NCI-H82 treated with DMSO at 0.1 percent for 48 hours (cell line): ENCODE measurements around the gene SLC25A34.
"Not testable (repeated sequence)": the region's sequence is repeated elsewhere in the genome, so short reads cannot be mapped to it uniquely, and the experiment has no call there.

Experiments
- DNase-seq: peaks from one replicate; lab custom pipeline; 2025; ENCODE audit not compliant: unreplicated experiment; lab: John Stamatoyannopoulos, UW

SLC25A34 gene

DNA sequence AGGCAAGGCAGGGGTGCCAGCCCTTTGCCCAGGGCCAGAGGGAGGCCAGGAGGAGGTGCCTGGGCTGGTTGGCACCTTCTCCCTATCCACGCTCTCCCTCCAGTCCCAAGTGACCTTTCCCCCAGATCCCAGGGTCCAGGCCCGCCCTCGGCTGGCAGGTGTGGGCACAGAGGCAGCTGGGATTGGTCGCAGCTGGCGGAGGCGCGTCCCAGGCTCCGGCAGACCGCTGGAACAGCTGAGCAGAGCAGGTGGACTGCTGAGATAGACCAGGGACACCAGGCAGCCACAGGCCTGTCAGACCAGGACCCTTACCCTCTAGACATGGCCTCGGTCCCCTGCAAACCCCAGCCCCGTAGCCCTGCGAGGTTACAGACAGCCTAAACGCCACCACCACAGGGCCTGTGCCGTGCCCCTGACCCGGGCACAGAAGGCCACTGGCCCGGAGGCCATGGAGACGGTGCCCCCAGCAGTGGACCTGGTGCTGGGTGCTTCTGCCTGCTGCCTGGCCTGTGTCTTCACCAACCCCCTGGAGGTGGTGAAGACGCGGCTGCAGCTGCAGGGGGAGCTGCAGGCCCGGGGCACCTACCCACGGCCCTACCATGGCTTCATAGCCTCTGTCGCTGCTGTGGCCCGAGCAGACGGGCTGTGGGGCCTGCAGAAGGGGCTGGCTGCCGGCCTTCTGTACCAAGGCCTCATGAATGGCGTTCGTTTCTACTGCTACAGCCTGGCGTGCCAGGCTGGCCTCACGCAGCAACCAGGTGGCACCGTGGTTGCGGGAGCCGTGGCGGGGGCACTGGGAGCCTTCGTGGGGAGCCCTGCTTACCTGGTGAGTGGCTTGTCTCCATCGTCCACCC, at the start of gene SLC25A34:
TSS of gene SLC25A34 (plus strand) at position 221 of the 854 bp plus-strand sequence. CDS start at position 449, 228 bp downstream.
- no peak for DNase-seq

DNA sequence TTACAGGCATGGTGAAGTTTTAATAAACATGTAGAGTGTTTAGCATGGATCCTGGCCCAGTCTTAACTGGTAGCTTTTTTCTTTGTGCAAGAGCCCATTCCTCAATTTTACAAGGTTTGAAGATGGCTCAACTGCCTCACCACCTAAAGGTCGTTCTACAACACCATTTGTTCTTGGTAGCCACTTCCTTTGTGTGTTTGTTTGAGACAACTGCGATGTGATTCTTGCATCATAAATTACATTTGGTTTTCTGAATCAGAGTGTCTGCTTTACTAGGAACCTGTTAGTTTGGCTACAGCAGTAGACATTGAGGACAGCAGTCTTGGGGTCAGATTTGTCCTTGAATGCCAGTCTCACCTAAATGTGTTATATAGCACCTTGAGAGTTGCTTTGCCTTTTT, 48.6 kb upstream of the SLC25A34 start:
- no peak for DNase-seq

- DNase-seq, result no peak
Observed at GRCh38 chr1:15690317-15690716, 45.7 kb upstream of the SLC25A34 start.

DNA sequence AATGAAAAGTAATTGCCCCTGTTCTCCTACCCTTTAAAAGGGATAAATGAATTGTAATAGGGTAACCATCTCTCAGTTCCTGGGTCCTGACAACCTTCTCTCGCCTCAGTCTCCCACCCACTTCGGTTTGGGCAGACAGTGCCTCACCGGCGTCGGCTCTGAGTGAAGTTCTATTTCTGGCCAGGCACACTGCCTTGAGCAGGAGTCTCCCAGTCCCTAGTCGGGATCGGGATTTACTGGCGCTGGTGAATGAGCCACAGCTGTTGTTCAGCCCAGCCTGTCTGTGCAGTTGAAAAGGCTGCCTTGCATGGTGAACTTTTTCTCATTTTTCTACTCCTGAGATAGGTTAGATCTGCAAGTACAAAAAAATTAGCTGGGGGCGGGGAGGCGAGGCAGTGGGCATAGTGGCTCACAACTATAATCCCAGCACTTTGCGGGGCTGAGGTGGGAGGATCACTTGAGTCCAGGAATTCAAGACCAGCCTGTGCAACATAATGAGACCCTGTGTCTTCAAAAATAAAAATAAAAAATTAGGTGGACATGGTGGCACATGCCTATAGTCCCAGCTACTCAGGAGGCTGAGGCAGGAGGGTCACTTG, 44.5 kb upstream of the SLC25A34 start:
- no peak for DNase-seq

- DNase-seq, result no peak
Observed at GRCh38 chr1:15692121-15692682, 43.9 kb upstream of the SLC25A34 start.

- DNase-seq, result no peak
Observed at GRCh38 chr1:15693371-15693770, 42.7 kb upstream of the SLC25A34 start.

DNA sequence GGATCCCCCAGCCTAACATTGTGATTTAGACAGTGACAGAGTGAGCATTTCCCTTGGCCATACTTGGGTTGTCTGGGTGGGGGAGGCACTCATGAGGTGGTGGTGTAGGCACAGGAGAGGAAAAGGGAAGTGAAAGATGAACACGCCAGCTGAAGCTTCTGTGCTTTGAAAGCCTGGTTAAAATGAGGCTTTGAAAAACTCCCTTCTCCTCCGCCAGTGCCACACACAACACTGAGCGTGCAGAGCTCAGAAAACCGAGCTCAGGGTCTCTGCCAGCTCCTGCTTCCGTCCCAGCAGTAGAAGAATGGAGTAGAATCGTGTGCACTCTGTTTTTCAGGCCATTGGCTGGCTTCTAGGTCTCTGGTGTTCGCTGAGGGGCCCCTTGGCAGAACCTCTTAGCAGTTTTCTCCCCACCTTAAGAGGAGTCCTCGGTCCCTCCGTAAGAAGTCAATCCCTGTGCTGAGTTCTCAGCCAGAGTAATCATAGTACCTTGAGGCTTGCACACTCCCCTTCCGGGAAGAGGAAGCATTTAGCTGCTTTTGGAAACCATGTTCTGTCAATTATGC, 39.0 kb upstream of the SLC25A34 start:
- DNase-seq, result no peak

GRCh38 chr1:15698201-15698600, 37.9 kb upstream of the SLC25A34 start:
- no peak for DNase-seq

DNA sequence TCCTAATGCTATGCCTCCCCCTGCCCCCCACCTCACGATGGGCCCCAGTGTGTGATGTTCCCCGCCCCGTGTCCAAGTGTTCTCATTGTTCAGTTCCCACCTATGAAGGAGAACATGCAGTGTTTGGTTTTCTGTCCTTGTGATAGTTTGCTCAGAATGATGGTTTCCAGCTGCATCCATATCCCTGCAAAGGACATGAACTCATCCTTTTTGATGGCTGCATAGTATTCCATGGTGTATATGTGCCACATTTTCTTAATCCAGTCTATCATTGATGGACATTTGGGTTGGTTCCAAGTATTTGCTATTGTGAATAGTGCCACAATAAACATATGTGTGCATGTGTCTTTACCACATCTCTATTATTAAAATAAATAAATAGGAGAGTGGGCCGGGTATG, 36.7 kb upstream of the SLC25A34 start:
- DNase-seq, result not testable (repeated sequence)

GRCh38 chr1:15700508-15700907, 35.5 kb upstream of the SLC25A34 start:
- DNase-seq, result no peak

DNA sequence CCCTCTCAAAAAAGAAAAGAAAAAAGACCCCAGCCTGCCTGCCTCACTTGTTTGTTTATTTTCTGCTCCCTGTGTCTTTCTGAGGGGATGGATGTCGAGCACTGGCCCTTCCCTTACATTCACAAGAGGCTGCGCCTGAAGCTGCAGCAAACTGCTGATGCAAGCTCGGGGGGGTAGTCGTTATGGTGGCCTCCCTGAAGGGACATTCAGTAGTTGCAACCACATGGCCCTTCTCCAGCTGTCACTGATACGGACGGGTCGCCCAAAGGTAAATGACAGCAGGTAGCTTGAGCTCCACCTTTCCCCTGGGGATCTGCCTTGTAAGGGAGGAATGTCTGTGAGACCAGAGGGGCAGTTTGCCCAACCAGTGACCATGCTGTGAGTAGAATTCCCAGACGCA, 34.3 kb upstream of the SLC25A34 start:
- no peak for DNase-seq

- DNase-seq, result no peak
Observed at GRCh38 chr1:15702722-15703550, 33.1 kb upstream of the SLC25A34 start.

- DNase-seq, result no peak
Observed at GRCh38 chr1:15703562-15703961, 32.5 kb upstream of the SLC25A34 start.

GRCh38 chr1:15704526-15705183, 31.4 kb upstream of the SLC25A34 start:
- no peak for DNase-seq

- no peak for DNase-seq
Observed at GRCh38 chr1:15705184-15705566, 30.9 kb upstream of the SLC25A34 start.

- no peak for DNase-seq
Observed at GRCh38 chr1:15706751-15707150, 29.3 kb upstream of the SLC25A34 start.

DNA sequence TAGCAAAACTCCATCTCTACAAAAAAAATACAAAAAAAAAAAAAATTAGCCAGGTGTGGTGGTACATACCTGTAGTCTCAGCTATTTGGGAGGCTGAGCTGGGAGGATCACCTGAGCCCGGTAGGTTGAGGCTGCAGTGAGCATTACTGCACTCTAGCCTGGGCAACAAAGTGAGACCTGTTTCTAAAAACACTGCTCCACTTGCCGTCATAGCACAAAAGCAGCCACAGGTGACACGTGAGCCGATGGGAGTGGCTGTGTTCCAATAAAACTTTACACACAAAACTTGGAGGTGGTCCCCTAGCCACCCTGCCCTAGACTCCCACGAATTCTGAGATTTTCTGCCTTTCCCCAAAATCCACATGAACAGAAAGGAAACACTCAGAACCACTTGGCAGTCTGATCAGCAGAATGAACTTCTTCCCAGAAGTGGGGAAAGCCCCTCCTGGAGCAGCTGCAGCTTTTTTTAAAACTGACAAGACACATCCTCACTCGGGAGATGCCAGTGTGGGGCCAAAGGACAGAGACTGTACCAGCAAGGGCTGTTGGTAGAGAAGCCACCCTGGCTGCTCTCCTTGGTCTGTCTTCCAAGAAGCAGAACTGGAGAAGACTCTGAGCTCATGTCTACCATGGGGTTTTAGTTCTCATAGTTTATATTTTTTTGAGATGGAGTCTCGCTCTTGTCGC, 28.7 kb upstream of the SLC25A34 start:
- no peak for DNase-seq

- no peak for DNase-seq
Observed at GRCh38 chr1:15708486-15709137, 27.4 kb upstream of the SLC25A34 start.

- DNase-seq, result no peak
Observed at GRCh38 chr1:15709226-15709625, 26.8 kb upstream of the SLC25A34 start.
